Subcutaneous adipose tissue (tissue), 4 donors: ENCODE results near the gene TMTC3. TPM values are rescaled to one million over a fixed set of nuclear protein-coding genes. Genes with fewer than 3 reads are reported as not detected.

ENCODE experiments used
- total RNA-seq, 4 donors: library from RNA; depleted of rRNA; stranded (reverse); fragments of >200 nt; gene quantifications; one replicate each; pipeline ENCODE4 v1.1.0, GENCODE V29; 2016
- TF ChIP-seq, protein P1 (sequence below): fragments of 450-650 bp; IDR thresholded peaks from one replicate; pipeline ENCODE4 v1.5.1; 2016; ENCODE audit warnings: low read depth, mild to moderate bottlenecking, control low read depth, antibody characterized with exemption, moderate library complexity

TMTC3 gene
- total RNA-seq, 4 donors from 2014 or later, result 9.4 to 20.9 (median 11.9) TPM

DNA sequence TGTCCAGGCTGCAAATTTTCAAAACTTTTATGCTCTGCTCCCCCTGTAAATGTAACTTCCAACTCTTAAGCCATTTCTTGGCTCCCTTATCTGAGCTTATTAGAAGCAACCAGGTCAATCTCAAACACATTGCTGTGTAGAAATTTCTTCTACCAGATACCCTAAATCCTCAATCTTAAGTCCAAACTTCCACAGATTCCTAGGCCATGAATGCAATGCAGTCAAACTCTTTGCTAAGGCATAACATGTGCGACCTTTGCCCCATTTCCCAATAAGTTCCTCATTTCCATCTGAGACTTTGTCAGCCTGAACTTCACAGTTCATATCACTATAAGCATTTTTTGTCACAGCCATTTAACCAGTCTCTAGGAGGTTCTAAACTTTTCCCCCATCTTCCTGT, 64.5 kb downstream of the TMTC3 start:
- TF ChIP-seq, protein P1, sequence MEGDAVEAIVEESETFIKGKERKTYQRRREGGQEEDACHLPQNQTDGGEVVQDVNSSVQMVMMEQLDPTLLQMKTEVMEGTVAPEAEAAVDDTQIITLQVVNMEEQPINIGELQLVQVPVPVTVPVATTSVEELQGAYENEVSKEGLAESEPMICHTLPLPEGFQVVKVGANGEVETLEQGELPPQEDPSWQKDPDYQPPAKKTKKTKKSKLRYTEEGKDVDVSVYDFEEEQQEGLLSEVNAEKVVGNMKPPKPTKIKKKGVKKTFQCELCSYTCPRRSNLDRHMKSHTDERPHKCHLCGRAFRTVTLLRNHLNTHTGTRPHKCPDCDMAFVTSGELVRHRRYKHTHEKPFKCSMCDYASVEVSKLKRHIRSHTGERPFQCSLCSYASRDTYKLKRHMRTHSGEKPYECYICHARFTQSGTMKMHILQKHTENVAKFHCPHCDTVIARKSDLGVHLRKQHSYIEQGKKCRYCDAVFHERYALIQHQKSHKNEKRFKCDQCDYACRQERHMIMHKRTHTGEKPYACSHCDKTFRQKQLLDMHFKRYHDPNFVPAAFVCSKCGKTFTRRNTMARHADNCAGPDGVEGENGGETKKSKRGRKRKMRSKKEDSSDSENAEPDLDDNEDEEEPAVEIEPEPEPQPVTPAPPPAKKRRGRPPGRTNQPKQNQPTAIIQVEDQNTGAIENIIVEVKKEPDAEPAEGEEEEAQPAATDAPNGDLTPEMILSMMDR, result no peak

DNA sequence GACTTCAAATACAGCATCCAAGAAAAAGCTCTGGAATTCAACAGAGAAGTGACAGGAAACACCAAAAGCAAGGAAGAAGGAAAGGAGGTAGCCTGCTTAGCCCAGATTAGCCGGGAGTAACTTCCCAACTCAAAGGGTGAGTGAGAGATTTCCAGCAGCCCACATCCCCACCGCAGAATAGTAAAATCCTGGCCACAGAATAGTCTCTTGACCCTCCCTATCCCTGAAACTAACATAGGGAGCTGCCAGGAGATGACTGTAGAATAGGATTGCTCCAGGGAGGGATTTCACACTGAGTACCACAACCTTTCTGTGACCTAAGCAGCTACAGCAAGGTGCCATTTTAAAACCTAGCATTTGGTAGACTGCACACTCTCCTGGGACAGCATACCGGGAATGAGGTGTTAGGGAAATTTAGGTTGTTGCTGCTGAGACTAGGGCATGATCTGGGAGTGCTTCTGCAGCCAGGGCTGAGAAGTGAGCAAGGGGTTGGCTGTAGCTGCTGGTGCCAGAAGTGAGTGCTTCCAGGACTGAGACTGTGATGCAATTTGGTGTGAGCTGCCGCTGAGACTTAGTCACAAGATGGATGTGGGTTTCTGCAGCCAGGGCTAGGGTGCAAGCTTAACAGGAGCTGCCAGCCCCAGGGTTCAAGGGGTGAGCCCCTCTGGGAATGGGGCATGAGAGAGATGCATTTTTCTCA, 66.0 kb downstream of the TMTC3 start:
- TF ChIP-seq, protein P1, result no peak

DNA sequence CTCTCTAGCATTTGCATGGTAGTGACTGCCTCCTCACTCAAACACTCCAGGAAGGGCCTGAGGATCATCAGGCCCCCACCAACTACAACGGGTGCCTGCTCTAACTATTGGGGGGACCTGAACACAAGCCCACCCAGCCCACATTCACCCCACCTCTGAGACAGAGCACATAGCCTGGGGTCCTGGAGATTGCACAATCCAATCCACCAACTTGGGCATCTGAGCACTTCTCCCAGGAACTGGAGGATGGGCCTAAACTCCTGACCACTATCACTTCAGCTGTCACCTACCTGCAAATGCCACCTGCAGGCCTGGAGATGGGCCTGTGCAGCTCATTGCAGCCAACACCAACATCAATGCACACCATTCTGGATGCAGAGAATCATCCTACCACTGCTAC, 66.6 kb downstream of the TMTC3 start:
- TF ChIP-seq, protein P1, result no peak

DNA sequence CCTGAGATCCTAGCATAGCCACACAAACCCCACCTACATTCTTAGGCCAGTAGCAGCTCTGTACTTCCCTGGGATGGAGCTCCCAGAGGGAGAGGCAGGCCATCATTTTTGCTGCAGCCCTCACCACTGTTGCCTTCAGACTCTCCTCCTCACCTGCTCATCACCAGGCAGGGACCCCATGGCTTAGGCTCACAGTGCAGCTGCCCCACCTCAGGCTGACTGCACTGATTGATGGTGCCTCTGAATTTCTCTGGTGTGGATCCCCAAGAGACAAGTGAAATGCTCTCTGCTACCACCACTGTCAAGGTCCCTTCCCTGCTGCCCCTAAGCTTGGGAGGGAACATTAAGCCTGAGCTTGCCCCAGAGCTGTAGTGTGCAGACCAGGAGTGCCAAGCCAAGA, 76.2 kb downstream of the TMTC3 start:
- TF ChIP-seq, protein P1, result no peak

DNA sequence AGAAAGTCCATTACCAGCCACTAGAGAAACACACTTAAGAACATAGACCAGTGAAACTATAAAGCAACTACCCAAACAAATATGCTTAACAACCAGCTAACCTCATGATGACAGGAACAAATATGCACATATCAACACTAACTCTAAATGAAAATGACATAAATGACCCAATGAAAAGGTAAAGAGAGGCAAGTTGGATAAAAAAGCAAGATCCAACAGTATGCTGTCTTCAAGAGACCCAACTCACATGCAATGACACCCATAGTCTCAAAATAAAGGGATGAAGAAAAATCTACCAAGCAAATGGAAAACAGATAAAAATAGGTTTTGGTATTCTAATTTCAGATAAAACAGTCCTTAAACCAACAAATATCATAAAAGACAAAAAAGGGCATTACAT, 77.8 kb downstream of the TMTC3 start:
- TF ChIP-seq, protein P1, result no peak

DNA sequence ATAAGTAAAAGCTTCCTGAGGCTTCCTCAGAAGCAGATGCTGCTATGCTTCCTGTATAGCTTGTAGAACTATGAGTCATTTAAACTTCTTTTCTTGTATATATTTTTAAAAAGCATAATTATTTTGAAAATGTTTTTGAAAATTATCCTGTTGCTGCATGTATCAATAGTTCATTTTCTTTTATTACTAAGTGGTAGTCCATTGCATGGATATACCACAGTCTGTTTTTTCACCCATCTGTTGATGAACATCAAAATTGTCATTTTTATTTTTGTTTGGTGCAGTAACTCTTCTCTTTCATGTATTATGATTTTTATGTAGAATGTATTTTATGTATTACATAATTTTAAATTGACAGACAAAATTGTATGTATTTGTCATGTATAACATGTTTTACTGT, 81.4 kb downstream of the TMTC3 start:
- TF ChIP-seq, protein P1, result no peak

DNA sequence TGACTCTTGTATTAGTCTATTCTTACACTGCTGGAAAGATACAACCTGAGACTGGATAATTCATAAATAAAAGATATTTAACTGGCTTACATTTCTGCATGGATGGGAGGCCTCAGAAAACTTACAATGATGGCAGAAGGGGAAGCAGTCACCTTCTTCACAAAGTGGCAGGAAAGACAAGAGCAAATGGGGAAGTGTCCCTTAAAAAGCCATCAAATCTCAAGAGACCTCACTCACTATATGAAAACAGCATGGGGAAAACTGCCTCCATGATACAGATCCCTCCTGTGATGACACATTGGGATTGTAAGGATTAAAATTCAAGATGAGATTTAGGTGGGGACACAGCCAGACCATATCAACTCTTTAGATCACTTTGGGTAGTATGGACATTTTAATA, 83.7 kb downstream of the TMTC3 start:
- TF ChIP-seq, protein P1, result no peak
